Fibroblast of pulmonary artery (primary cell): Measurements from ENCODE around the gene LOXHD1.

Experiments
- DNase-seq: peaks from one replicate; pipeline ENCODE4 v3.0.0-alpha.2; 2010; ENCODE audit warnings: low read depth
- H3K4me3 ChIP-seq: replicated peaks from 2 replicates; pipeline ENCODE4 v1.5.1; 2011; ENCODE audit warnings: low read depth, mild to moderate bottlenecking, control low read depth, low read length, moderate library complexity
- TF ChIP-seq, protein P1 (sequence below): IDR thresholded peaks from 2 replicates; pipeline ENCODE4 v1.5.1; 2011; ENCODE audit warnings: mild to moderate bottlenecking, control low read depth, low read length, inconsistent platforms; ENCODE audit errors: missing control alignments

LOXHD1 gene

DNA sequence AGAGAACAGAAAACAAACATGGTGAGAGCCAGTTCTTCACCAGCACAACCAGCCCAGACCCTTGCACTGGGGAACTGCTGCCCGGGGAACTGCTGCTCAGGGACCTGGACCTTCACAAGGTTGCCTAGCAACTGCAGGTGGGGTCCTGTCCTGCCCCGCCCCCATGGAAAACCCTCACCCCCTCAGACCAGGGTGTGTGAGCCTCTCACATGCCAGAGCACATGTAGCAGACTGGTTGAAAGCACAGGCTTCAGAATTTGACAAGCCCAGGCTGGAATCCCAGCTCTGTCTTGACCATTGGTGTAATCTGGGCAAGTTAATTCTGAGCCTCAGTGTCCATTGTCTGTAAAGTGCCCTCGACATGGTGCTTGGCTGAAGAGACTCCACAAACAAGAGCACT lies 118.6 kb downstream of the LOXHD1 start:
- no peak for DNase-seq
- TF ChIP-seq, protein P1, sequence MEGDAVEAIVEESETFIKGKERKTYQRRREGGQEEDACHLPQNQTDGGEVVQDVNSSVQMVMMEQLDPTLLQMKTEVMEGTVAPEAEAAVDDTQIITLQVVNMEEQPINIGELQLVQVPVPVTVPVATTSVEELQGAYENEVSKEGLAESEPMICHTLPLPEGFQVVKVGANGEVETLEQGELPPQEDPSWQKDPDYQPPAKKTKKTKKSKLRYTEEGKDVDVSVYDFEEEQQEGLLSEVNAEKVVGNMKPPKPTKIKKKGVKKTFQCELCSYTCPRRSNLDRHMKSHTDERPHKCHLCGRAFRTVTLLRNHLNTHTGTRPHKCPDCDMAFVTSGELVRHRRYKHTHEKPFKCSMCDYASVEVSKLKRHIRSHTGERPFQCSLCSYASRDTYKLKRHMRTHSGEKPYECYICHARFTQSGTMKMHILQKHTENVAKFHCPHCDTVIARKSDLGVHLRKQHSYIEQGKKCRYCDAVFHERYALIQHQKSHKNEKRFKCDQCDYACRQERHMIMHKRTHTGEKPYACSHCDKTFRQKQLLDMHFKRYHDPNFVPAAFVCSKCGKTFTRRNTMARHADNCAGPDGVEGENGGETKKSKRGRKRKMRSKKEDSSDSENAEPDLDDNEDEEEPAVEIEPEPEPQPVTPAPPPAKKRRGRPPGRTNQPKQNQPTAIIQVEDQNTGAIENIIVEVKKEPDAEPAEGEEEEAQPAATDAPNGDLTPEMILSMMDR, result no peak

DNA sequence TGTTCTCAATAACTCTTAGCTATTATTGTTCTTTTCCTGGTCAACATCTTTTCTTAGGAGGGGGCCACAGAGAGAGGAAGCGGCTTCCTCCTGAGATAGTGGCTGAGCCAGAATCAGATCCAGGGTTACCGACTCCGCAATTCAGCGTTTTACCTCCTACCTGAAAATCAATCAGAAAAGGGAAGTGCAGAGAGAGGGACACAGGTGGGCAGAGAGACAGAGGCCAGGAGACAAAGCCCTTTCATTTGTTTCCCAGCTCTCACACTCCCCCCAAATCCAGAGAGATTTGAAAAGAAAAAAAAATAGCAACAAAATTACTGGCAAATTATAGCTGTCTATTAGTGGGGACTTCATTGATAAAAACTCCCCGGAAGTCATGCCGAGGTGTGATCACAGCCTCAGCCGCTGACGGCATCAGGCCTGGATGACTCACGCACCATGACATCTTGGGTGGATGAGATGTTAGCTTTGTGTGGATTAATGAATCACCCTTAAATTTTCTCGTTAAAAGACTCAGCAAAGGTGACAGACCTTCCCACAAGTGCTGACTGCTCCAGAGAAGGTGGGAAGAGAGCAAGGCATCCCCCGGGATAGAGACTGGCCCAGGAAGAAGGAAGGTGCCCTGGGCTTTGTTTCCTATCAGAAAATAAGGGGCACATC lies 120.7 kb downstream of the LOXHD1 start:
- TF ChIP-seq, protein P1, result no peak
- no peak overlapping the region for H3K4me3 ChIP-seq
- no peak for DNase-seq

More for the DNA sequence above, 118.6 kb downstream of the LOXHD1 start:
- H3K4me3 ChIP-seq, result no peak overlapping the region

DNA sequence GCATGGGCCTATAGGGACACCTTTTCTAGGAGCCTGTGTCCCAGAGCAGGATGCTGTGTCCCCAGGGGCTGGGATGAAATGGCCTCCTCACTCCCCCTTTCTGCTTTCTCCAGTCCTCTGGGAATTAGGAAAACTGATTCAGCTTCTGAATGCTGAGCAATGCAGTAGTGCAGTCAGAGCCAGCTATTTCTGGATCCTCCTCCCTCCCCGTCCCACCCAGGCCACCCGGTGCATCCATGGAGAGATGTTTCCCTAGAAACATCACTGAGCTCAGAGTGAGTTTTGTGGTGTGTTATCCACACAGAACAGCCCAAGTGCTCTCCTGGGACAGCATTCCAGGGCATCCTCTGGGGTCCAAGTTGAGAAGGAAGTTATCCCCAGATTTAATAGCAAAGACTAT lies 125.5 kb downstream of the LOXHD1 start:
- no peak for DNase-seq
- H3K4me3 ChIP-seq, result no peak overlapping the region
- TF ChIP-seq, protein P1, result no peak

DNA sequence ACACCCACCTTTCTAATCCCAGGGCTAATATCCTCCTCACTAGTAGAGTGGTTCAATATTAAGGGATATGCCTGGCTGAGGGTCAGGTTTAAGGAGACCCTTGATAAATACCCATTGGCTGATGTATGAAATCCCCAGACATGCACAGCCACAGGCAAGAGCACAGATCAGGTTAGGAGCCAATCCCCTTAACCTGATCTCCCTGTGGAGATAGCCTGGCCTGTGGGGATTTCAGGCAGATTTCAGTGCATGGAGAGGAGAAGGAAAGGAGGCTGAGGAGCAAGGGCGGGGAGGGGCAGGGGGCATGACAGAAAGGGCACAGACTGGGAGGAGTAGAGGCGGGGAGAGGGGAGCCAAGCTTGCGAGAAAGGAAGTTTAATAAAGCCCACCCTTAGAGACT lies 129.0 kb downstream of the LOXHD1 start:
- no peak overlapping the region for H3K4me3 ChIP-seq
- TF ChIP-seq, protein P1, result no peak
- DNase-seq, result no peak

DNA sequence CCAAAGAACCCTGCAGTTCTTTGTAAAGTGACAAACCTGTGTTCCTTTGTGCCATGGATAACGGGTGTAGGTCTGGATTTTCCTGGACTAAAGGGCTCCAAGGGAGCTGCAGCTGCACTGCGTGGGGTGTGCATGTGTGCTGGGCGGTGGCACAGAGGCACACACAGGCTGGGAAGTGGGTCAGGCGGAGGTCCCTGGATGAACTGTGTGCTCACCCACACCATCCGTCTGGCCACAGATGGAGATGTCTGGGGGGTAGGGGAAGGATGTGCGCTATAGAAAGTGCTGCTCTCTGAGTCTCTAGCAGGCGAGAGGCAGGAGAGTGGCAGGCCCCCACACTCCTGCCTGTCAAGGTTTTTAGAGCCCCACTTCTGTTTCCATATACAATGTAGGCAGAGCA lies 137.2 kb downstream of the LOXHD1 start:
- no peak for DNase-seq
- TF ChIP-seq, protein P1, result no peak
- H3K4me3 ChIP-seq, result no peak overlapping the region

DNA sequence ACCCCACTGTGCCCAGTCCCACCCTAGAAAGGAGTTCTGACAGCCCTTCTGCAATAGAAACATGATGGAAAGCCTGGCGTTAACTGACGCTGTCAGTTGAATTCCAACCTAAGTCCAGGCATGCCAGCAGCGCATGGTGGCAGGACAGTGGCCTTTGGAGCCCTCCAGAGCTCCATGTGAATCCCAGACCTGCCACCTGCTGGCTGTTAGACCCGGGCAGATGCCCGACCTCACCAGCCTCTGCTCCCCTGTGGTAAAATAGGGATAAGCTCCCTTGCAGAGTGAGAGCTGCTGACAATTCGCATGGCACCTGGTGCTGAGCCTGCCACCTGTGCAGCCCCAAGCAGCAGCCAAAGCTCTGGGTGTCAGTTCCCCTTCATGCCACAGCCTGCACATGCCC lies 138.6 kb downstream of the LOXHD1 start:
- TF ChIP-seq, protein P1, result no peak
- no peak for DNase-seq
- H3K4me3 ChIP-seq, result no peak overlapping the region

DNA sequence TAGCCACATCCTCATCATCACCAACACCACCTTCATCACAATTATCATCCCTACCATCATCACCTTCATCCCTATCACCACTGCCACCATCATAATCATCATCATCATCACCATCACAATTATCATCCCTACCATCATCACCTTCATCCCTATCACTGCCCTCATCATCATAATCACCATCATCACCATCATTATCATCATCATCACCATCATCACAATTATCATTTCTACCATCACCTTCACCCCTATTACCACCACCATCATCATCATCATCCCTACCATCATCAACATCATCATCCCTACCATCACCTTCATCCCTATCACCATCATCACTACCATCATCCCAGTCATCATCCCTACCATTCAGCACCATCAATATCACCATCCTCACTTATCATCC lies 140.5 kb downstream of the LOXHD1 start:
- DNase-seq, result no peak
- no peak overlapping the region for H3K4me3 ChIP-seq
- TF ChIP-seq, protein P1, result no peak
